Measurements from ENCODE around the gene COL4A4. TPM values are rescaled to one million over a fixed set of nuclear protein-coding genes. Genes with fewer than 3 reads are reported as not detected.

COL4A4 gene
- polyA plus RNA-seq, 2 of the 4 experiments (the other 2 are of a cell fraction), result 1.7 to 6.8 TPM

- H3K4me3 ChIP-seq, result no peak overlapping the region
- no peaks in the 10 kb centered on the region for H3K9me3 ChIP-seq
- H3K4me2 ChIP-seq, result no peak overlapping the region
- 10% methylated on average over 1 of the region's 1 CpG for WGBS (ENCODE audit: missing lambda C conversion rate)
- TF ChIP-seq CBX2 (IDR thresholded peaks at IDR 0.05; ENCODE audit: borderline replicate concordance, low read depth) (no peak), PBX3 (IDR thresholded peaks at IDR 0.05) (no peak), ESRRA (IDR thresholded peaks at IDR 0.05; ENCODE audit: borderline replicate concordance, low read length) (no peak), BCL3 (IDR thresholded peaks at IDR 0.05) (no peak)
- ATAC-seq (no peak), DNase-seq (ENCODE audit: low read depth in 1 of 2, low spot score in 1 of 2) (no peak), FAIRE-seq (no peak)
- POLR2A ChIA-PET, result no interaction called here
- H3K4me1 ChIP-seq, result no peaks in the 10 kb centered on the region
- no peak overlapping the region for H3K27ac ChIP-seq
- CTCF ChIA-PET, result no interaction called here
Measured at GRCh38 chr2:227054006-227054405, 110.0 kb downstream of the COL4A4 start.

- ATAC-seq (no peak), FAIRE-seq (no peak), DNase-seq (ENCODE audit: low read depth in 1 of 2, low spot score in 1 of 2) (no peak)
- Histone ChIP-seq H3K27ac (no peak overlapping the region), H3K4me2 (no peak overlapping the region), H3K4me3 (no peak overlapping the region), H3K9me3 (no peaks in the 10 kb centered on the region), H3K4me1 (no peaks in the 10 kb centered on the region)
- WGBS (ENCODE audit: missing lambda C conversion rate), result 79% methylated on average over 6 of the region's 6 CpGs
- CTCF ChIA-PET, result no interaction called here
- POLR2A ChIA-PET, result no interaction called here
- TF ChIP-seq HEYL (CRISPR knock-in tag; IDR thresholded peaks at IDR 0.05), result no peak
- no peak for TF ChIP-seq E2F6 (IDR thresholded peaks at IDR 0.05; ENCODE audit: borderline replicate concordance, low read depth)
- TF ChIP-seq NR3C1 (IDR thresholded peaks at IDR 0.05), result no peak
- no peak for TF ChIP-seq TP53 (CRISPR knock-in tag; IDR thresholded peaks at IDR 0.05)
- TF ChIP-seq RCOR1 (IDR thresholded peaks at IDR 0.05; ENCODE audit: low read depth, low read length), result no peak
- TF ChIP-seq BCL3 (IDR thresholded peaks at IDR 0.05), result no peak
- no peak for TF ChIP-seq HOXA7 (CRISPR knock-in tag; IDR thresholded peaks at IDR 0.05)
- TF ChIP-seq EHMT2 (IDR thresholded peaks at IDR 0.05; ENCODE audit: low read depth), result no peak
- TF ChIP-seq NFE2L2 (conservative IDR thresholded peaks at IDR 0.05; ENCODE audit: low read length), result no peak
- no peak for TF ChIP-seq PHF8 (IDR thresholded peaks at IDR 0.05; ENCODE audit: borderline replicate concordance, low read depth)
- TF ChIP-seq CTCF (IDR thresholded peaks at IDR 0.05), result no peak
- TF ChIP-seq HOXB13 (CRISPR knock-in tag; IDR thresholded peaks at IDR 0.05; ENCODE audit: low read depth), result no peak
- no peak for TF ChIP-seq KDM5A (IDR thresholded peaks at IDR 0.05)
- TF ChIP-seq NPAS2 (CRISPR knock-in tag; IDR thresholded peaks at IDR 0.05; ENCODE audit: borderline replicate concordance), result no peak
- no peak for TF ChIP-seq MAX (IDR thresholded peaks at IDR 0.05)
- no peak for TF ChIP-seq POLR2A (IDR thresholded peaks at IDR 0.05; ENCODE audit: low read length)
- no peak for TF ChIP-seq HDAC2 (IDR thresholded peaks at IDR 0.05)
- TF ChIP-seq MYC (IDR thresholded peaks at IDR 0.05; ENCODE audit: borderline replicate concordance, low read length), result no peak
Measured at GRCh38 chr2:227052879-227053278, 111.1 kb downstream of the COL4A4 start.
